ENCODE results near the gene STRN. TPM values are rescaled to one million over a fixed set of nuclear protein-coding genes. Genes with fewer than 3 reads are reported as not detected.

STRN gene
- total RNA-seq, 6 donors from 2014 or later: 14.0 to 36.4 (median 21.7) TPM

GRCh38 chr2:36912695-36913094, 53.6 kb downstream of the STRN start:
- no peaks in the 10 kb centered on the region for H3K36me3 ChIP-seq
- H3K27me3 ChIP-seq: no peaks in the 10 kb centered on the region
- DNase-seq (no peak), ATAC-seq (ENCODE audit: low FRiP score in 2 of 2) (no peak)
- TF ChIP-seq POLR2A (IDR thresholded peaks at IDR 0.05) (no peak), EP300 (IDR thresholded peaks at IDR 0.05) (no peak), POLR2AphosphoS5 (IDR thresholded peaks at IDR 0.05) (no peak), CTCF (IDR thresholded peaks at IDR 0.05) (no peak)
- H3K4me3 ChIP-seq: no peak overlapping the region
- no peaks in the 10 kb centered on the region for H3K9me3 ChIP-seq
- no peaks in the 10 kb centered on the region for H3K4me1 ChIP-seq
- no peak overlapping the region for H3K27ac ChIP-seq

GRCh38 chr2:36911012-36911411, 55.3 kb downstream of the STRN start:
- ATAC-seq (ENCODE audit: low FRiP score in 2 of 2): no peak
- no peak for TF ChIP-seq POLR2A (IDR thresholded peaks at IDR 0.05)
- TF ChIP-seq CTCF (IDR thresholded peaks at IDR 0.05): no peak
- TF ChIP-seq POLR2AphosphoS5 (IDR thresholded peaks at IDR 0.05): no peak
- no peak for TF ChIP-seq EP300 (IDR thresholded peaks at IDR 0.05)
- no peak overlapping the region for H3K27ac ChIP-seq
- H3K4me3 ChIP-seq: no peak overlapping the region
- no peaks in the 10 kb centered on the region for H3K4me1 ChIP-seq
- no peak for DNase-seq
- H3K36me3 ChIP-seq: no peaks in the 10 kb centered on the region
- no peaks in the 10 kb centered on the region for H3K9me3 ChIP-seq
- no peaks in the 10 kb centered on the region for H3K27me3 ChIP-seq

- no peak overlapping the region for H3K4me3 ChIP-seq
- no peaks in the 10 kb centered on the region for H3K4me1 ChIP-seq
- H3K9me3 ChIP-seq: no peaks in the 10 kb centered on the region
- 97 to 98% methylated on average over 4 of the region's 4 CpGs for WGBS, 2 donors
- TF ChIP-seq POLR2A (IDR thresholded peaks at IDR 0.05) (no peak), POLR2AphosphoS5 (IDR thresholded peaks at IDR 0.05) (no peak), CTCF (IDR thresholded peaks at IDR 0.05) (no peak), EP300 (IDR thresholded peaks at IDR 0.05) (no peak)
- DNase-seq (no peak), ATAC-seq (ENCODE audit: low FRiP score in 2 of 2) (no peak)
- H3K27me3 ChIP-seq: no peaks in the 10 kb centered on the region
- no peak overlapping the region for H3K27ac ChIP-seq
- peaks cover 0 to 4% (median 0%) of the 10 kb centered on the region in 4 donors for H3K36me3 ChIP-seq
Measured at GRCh38 chr2:36906277-36906676, 60.1 kb downstream of the STRN start.

GRCh38 chr2:36904636-36905035, 61.7 kb downstream of the STRN start:
- TF ChIP-seq CTCF (IDR thresholded peaks at IDR 0.05) (no peak), EP300 (IDR thresholded peaks at IDR 0.05) (no peak), POLR2AphosphoS5 (IDR thresholded peaks at IDR 0.05) (no peak), POLR2A (IDR thresholded peaks at IDR 0.05) (no peak)
- no peaks in the 10 kb centered on the region for H3K27me3 ChIP-seq
- H3K27ac ChIP-seq: no peak overlapping the region
- peaks cover 0 to 4% (median 0%) of the 10 kb centered on the region in 4 donors for H3K36me3 ChIP-seq
- no peak overlapping the region for H3K4me3 ChIP-seq
- 83 to 94% methylated on average over 6 of the region's 6 CpGs for WGBS, 2 donors
- no peaks in the 10 kb centered on the region for H3K4me1 ChIP-seq
- H3K9me3 ChIP-seq: no peaks in the 10 kb centered on the region
- DNase-seq (no peak), ATAC-seq (ENCODE audit: low FRiP score in 2 of 2) (no peak)

GRCh38 chr2:36902385-36903120, 63.8 kb downstream of the STRN start:
- Histone ChIP-seq H3K4me3 (no peak overlapping the region), H3K36me3 (peaks cover 0 to 4% (median 0%) of the 10 kb centered on the region in 4 donors), H3K27ac (no peak overlapping the region), H3K4me1 (no peaks in the 10 kb centered on the region), H3K27me3 (no peaks in the 10 kb centered on the region), H3K9me3 (no peaks in the 10 kb centered on the region)
- TF ChIP-seq CTCF (IDR thresholded peaks at IDR 0.05): no peak
- no peak for TF ChIP-seq POLR2AphosphoS5 (IDR thresholded peaks at IDR 0.05)
- TF ChIP-seq EP300 (IDR thresholded peaks at IDR 0.05): no peak
- TF ChIP-seq POLR2A (IDR thresholded peaks at IDR 0.05): no peak
- no peak for DNase-seq
- 94% methylated on average over 5 of the region's 5 CpGs for WGBS, 2 donors
- ATAC-seq (ENCODE audit: low FRiP score in 2 of 2): no peak

Measured in upper lobe of left lung (tissue), 6 donors.